ENCODE data around the gene TOR1B. TPM values are rescaled to one million over a fixed set of nuclear protein-coding genes. Genes with fewer than 3 reads are reported as not detected.
"Not testable (repeated sequence)": the region's sequence is repeated elsewhere in the genome, so short reads cannot be mapped to it uniquely, and the experiment has no call there.

The TOR1B gene, protein sequence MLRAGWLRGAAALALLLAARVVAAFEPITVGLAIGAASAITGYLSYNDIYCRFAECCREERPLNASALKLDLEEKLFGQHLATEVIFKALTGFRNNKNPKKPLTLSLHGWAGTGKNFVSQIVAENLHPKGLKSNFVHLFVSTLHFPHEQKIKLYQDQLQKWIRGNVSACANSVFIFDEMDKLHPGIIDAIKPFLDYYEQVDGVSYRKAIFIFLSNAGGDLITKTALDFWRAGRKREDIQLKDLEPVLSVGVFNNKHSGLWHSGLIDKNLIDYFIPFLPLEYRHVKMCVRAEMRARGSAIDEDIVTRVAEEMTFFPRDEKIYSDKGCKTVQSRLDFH
- total RNA-seq = 13.9 and 19.8 TPM in 2 replicates

DNA sequence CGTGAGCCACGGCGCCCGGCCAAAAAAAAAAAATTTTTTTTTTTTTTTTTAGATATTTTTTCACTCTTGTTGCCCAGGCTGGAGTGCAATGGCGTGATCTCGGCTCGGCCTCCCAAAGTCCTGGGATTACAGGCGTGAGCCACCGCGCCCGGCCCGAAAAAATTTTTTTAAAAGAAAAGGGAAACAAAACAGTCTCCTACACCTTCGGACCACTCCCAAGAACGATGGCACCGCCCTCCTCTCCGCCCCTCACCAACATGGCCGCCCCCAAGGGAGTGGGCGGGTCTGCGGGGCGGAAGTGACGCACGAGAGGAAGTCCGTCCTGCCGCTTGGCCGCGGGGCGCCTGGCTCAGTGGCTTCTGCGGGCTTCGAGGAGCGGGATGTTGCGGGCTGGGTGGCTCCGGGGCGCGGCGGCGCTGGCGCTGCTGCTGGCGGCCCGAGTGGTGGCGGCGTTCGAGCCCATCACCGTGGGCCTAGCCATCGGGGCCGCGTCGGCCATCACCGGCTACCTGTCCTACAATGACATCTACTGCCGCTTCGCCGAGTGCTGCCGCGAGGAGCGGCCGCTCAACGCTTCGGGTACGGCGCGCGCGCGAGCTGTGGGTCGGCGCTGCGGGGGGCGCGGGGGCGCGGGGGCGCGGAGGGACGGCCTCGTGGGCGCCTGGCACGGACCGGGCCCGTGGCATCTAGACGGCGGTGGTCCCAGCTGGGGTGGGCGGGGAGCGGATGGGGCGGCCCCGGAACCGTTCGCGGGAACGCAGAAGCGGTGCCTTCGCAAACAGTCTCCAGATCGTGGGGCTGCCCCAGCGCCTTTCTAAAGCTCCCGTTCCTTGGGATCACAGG, at the start of gene TOR1B:
TSS of gene TOR1B (plus strand) at position 352 of the 843 bp plus-strand sequence. CDS start at position 381, 29 bp downstream.
- peak; percentile 93 to 96 for DNase-seq (ENCODE audit: low read depth in 2 of 2)

DNA sequence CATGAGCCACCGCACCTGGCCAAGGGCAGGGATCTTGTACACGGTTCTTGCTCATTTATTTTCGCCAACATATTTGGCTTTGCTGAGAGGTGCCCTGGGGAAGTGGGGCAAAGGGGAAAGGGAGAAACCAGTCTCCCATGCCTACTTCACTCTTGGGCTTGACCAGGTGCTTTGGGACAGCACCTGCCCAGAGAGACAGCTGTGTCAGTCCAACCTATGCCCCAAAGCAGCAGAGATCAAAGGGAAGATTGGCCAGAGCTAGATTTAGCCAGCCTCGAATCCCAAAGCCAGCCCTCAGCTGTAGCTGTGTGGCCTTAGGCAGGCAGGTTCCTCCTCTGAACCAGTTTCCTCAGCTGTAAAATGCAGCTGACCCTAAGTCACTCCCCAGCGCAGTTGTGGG, 47.8 kb upstream of the TOR1B start:
- no peak for DNase-seq (ENCODE audit: low read depth in 2 of 2)

DNA sequence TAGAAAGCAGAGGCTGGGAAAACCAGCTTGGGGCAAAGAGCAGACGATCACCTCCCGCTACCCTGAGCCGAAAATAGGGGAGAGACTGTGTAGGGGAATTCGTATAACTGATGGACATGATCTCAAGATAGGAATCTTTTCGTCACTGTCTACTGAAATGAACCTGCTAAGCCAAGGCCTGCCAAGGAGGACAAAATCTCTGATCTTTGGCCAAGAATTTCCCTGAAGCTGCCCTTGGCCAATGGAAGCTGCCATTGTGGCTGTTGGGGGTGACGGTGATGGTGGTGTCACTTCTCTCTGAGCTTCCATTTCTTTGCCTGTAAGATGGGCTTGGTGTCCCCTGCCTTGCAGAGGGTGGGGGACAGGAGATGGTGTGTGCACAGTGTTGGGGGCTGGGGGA, 46.8 kb upstream of the TOR1B start:
- DNase-seq (ENCODE audit: low read depth in 2 of 2) = no peak

DNA sequence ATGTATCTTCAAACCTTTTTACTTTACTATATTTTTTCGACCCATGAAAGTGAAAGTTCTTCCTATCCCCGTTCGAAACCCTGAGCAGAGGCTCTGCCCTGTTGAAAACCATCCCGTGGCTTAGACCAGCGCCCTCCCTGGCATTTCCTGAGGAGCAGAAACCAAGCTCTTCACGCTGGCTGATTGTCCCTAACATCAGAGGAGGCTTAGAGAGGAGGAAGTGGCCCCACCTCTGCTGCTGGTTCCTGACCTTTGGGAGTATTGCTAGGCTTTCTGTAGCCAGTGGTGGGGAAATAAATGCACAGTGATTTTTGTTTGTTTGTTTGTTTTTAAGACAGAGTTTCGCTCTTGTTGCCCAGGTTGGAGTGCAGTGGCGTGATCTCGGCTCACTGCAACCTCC, 45.9 kb upstream of the TOR1B start:
- peak in 1 of 2 donors; percentile 17 for DNase-seq (ENCODE audit: low read depth in 2 of 2)

DNA sequence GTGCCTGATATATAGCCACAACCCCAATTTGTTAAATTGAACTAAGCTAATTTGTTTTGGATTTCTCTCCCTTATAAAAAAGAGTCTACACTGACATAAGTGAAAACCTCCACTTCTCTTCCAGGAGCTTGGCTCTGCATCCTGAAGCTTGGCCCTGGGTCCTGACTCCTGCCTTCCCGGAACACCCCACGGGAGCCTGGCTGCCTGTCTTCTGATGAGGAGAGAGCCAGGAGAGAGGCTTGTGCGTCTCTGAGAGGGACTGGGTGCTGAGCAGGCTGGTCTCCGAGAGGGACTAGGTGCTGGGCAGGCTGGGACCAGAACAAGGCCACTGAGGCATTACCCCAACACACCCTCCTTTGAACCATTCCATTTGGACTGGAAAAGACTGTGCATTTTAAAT, 43.7 kb upstream of the TOR1B start:
- no peak for DNase-seq (ENCODE audit: low read depth in 2 of 2)

DNA sequence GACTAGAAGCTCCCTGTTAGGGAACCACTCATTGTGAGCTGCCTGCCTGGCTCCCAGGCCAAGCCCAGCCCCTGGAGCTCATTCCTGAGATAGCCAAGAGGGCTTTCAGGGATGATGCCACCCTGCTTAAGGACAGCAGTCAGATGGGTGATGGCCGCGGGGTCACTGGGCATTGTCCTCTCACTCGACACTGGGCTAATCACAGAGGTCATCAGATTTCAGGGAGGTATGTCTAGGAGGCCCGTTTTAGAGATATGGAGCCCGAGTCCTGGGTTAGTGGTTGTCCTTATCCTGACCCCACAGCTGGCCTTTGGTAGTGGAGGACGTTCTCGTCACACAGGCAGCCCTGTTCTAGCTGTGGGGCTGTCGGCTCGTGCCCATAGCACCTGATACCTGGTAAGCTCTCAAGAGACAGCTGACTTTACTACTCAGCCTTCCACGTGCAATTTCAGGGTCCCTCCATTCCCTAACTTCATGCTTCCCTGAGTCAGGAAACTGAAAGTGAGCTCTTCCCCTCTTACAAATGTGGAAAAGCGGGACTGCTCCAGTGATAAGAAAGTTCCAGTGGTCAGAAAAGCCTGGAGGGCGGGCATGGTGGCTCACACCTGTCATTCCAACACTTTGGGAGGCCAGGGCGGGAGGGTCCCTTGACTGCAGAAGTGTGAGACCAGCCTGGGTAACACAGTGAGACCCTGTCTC, 43.0 kb upstream of the TOR1B start:
- DNase-seq (ENCODE audit: low read depth in 2 of 2) = no peak

DNA sequence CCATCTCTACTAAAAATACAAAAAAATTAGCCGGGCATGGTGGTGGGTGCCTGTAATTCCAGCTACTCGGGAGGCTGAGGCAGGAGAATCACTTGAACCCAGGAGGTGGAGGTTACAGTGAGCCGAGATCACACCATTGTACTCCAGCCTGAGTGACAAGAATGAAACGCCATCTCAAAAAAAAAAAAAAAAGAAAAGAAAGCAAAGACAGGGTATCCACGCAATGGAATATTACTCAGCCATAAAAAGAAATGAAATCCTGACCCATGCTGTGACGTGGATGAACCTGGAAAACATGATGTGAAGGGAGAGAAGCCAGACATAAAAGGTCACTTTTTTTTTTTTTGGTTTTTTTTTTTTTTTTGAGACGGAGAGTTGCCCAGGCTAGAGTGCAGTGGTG, 42.2 kb upstream of the TOR1B start:
- not testable (repeated sequence) for DNase-seq (ENCODE audit: low read depth in 2 of 2)

DNA sequence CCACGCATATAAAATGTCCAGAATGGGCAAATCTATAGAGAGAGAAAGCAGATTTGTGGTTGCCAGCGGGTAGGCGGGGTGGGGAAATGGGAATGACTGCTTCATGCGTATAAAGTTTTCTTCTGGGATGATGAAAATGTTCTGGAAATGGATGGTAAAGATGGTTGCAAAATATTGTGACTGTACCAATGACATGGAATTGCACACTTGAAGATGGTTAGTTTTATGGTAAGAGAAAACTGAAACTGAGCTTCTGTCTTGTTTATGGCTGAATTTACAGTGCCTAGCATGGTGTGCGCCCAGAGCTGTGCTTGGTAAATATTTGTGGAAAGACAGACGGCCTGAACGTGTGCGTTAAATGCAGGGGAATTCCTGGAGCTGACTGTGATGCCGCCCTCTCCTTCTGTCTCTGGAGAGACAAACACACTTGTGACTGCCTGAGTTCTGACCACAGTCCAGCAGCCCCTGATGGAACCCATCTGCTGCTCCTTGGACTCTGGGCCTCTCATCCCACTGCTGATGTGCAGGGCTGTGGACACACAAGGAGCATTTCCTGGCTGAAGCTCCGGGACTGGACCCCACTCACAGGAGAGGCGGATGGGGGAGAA, 41.6 kb upstream of the TOR1B start:
- DNase-seq (ENCODE audit: low read depth in 2 of 2) = peak in 1 of 2 donors; percentile 10

DNA sequence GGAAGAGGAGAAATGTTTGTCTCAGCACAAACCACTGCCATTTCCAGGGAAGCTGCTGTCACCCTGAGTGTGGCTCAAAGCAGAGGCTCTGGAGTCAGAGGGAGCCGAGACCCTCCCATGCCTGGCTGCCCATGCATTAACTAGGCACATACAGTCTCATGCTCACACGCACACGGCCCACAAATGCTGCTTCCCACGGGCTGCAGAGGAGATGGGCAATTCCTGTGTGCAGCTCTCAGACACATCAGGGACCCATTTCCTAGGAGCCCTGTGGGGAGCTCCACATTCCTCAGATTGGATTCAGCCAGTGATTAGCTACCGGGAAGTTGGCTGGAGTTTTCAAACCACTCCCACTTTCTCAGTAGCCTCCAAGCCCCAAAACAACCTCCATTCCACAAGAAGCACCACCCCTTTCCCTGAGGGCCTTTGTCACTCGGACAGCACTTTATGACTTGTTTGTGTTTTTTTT, 41.0 kb upstream of the TOR1B start:
- DNase-seq (ENCODE audit: low read depth in 2 of 2) = peak in 1 of 2 donors; percentile 24

DNA sequence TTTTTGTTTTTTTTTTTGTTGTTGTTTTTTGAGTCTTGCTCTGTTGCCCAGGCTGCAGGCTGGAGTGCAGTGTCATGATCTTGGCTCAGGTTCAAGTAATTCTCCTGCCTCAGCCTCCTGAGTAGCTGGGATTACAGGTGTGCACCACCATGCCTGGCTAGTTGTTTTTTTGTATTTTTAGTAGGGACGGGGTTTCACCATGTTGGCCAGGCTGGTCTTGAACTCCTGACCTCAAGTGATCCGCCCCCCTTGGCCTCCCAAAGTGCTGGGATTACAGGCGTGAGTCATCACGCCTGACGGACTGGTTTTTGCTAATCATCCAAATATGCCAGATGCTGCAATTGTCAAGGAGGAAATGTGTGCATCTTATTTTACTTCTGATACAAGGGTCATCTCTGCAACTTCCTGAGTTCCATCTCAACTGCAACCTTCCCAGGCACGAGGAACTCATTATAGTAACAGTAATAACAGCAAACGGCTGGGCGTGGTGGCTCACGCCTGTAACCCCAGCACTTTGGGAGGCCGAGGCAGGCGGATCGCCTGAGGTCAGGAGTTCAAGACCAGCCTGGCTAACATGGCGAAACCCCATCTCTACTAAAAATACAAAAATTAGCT, 40.5 kb upstream of the TOR1B start:
- peak in 1 of 2 donors; percentile 85 for DNase-seq (ENCODE audit: low read depth in 2 of 2)

DNA sequence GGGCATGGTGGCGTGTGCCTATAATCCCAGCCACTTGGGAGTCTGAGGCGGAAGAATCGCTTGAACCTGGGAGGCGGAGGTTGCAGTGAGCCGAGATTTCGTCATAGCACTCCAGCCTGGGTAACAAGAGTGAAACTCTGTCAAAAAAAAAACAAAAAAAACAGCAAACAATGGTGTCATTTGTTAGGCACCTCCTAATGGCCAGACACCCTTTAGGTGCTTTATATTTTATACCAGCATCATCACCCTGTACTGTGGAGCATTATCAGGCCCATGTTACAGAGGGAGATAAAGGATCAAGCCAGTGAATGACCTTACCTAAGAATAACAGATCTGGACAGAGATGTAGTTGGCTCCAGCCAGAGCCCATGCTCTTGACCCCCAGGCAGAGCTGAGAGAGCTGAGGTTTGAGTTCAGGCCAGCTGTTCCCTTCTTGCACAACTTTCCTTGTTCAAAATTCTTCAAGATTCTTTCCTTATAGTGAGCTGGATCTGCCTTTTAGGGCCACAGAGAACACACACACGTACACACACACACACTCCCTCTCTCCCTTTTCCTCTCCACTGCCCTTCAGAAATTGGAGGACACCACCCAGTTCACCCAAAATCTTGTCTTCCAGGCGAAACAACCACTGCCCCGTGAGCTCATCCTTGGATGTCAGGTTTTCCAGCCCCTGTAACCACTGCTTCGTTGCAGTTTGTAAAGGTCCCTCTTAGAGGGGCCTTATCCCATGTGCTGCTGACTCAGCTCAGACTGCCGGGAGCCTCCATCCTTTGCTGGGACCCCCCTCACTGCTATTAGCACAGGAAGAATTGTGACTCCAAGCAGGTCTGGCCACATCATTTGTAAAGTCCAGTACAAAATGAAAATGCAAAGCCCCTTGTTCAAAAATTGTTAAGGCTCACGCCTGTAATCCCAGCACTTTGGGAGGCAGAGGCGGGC, 39.7 kb upstream of the TOR1B start:
- no peak for DNase-seq (ENCODE audit: low read depth in 2 of 2)

DNA sequence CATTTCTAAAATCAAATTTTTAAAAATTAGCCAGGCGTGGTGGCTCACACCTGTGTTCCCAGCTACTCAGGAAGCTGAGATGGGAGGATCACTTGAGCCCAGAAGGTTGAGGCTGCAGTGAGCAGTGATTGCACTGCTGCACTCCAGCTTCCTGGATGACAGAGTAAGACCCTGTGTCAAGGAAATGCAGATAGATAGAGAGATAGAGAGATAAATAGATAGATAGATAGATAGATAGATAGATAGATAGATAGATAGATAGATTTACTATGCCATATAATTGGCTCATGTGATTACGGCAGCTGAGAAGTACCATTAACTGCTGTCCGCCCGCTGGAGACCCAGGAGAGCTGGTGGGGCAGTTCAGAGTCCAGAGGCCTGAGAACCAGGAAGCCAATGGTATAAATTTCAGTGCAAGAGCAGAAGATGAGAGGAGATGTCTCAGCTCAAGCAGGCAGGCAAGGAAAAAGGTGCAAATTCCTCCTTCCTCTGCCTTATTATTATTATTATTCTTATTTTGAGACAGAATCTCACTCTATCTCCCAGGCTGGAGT, 37.1 kb upstream of the TOR1B start:
- DNase-seq (ENCODE audit: low read depth in 2 of 2) = no peak

DNA sequence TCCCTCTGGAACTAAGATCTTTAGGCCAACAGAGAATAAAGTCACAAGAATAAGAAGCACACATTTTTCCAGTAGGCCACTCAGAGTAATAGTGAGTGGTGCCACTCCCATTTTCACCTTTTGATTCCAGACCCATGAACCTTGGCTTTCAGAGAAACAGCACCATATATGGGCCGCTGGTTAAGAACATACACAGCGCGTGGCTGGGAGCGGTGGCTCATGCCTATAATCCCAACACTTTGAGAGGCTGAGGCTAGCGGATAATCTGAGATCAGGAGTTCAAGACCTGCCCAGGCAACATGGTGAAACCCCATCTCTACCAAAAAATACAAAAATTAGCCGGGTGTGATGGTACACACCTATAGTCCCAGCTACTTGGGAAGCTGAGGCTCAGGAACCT, 34.5 kb upstream of the TOR1B start:
- DNase-seq (ENCODE audit: low read depth in 2 of 2) = no peak

DNA sequence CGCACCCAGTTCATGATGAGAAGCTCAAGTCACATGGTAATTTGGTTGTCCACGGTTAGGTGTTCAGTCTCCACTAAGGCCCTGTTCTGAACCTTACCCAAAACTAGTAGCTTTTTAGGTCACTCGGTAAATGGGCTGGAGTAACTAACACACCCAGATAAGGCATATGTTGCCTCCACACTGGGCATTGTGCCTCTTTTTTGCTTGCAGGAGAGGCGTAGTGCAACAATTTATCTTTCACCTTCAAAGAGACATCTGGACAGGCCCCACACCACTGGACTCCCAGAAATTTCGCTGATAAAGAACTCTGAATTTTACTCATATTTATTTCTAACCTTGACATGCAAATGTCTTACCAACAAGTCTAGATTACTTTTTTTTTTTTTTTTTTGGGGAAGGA, 33.3 kb upstream of the TOR1B start:
- no peak for DNase-seq (ENCODE audit: low read depth in 2 of 2)

DNA sequence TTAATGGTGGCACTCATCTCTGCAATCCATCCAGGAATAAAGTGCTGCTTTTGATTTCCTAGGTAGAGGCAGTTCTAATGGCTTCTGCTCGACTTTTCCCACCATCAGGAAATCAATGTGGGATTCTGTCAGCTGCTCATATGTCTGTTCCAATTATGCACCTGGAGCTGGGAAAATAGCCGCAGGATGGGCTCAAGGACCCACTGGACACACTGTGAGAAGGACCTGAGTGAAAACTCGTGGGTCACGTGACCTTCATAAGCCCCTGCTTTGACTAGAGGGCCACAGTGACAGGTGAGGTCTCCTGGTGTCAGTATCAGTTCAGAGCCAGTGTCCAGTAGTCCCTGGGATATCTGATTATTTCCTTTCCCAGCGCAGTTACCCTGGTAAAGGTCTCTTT, 32.2 kb upstream of the TOR1B start:
- no peak for DNase-seq (ENCODE audit: low read depth in 2 of 2)

DNA sequence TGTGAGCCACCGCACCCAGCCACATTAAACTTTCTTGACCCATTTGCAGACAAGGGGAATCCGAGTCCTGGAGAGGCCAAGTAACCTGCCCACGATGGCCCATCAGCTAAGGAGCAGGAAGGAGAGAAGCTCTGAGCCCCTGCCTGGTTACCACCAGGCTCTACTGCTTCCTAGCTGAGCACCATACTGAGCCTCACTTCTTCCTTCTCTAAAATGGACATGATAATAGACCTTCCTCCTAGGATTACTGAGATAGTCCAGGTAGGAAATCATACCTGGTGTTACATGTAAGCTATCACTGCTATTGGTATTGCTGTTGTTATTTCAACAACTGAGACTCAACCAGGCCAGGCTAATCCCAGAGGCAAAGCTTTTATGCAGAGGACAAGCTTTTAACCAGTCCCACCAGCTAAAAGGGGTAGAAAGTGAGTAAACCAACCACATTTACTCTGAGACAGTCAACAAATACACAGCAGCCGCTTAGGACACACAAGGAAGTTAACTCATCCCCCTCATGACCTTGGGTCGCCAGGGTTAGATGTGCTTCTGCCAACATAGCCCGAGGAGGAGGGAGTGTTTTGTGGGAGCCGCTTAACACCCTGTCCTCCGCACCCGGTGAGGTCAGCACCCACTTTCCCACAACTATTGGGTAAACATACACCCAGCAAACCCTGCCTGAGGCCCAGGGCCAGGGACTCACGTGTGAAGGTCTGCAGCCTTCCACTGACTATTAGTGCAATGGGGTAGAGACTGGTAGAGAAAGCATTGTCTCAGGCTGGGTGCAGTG, 29.5 kb upstream of the TOR1B start:
- DNase-seq (ENCODE audit: low read depth in 2 of 2) = peak in 1 of 2 donors; percentile 72

DNA sequence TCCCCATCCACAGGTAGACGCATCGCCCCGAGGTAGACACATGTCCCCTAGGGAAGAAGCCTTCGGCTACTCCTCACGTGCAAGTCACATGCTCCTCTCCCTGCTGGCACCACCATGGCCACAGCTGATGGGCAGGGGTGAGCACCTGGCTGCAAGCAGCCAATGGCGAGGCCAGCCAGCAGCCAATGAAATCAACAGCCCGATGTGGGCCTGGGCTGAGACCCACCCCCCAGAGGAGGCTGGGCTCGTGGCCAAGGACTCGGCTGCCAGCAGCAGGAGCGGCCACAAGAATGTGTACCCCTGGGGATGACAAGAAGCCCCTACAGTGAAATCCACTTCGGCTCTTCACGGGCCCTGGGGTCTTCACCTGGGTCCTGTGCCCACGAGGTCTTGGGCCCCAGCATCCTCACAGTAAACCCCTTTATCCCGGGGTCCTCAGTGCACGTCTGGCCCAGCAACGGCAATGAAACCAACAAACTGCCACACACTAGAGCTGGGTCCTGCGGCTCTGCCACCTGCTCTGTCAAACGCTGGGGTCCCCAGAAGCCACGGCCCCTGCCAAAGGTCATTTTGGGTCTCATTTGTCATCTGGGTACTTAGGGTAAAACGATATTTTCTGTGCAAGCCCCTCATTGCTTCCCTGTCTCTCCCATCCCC, 28.1 kb upstream of the TOR1B start:
- no peak for DNase-seq (ENCODE audit: low read depth in 2 of 2)

DNA sequence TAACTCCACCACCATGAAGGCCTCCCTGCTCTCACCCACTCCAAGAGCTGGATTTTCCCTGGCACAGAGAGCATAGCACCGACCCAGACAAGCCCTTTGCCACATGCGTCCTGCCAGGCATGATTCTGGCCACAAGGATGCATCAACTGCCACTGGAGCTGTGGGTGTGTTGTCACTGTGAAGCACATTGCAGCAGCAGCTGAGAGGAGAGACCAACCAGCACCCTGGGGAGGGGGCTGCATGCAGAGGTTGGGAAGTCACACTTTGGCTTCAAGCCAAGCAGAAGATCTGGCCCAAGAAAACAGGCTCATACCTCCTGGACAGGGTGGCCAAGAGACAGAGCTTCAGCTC, 27.6 kb upstream of the TOR1B start:
- no peak for DNase-seq (ENCODE audit: low read depth in 2 of 2)

Data from lung microvascular endothelial cell (primary cell).